MM.1S (cell line): ENCODE results near the gene CYP2C18.

Source experiments
- DNase-seq: peaks from one replicate; pipeline ENCODE4 v3.0.0-alpha.2; 2015
- H2AFZ ChIP-seq: fragments of 300-600 bp; sonication (generic); 2 replicates; pipeline ENCODE4 v1.6.0; 2016; ENCODE audit warnings: antibody characterized with exemption, low read length
- H3F3A ChIP-seq: fragments of 300-600 bp; sonication (generic); 2 replicates; pipeline ENCODE4 v1.6.1; 2016; ENCODE audit warnings: mild to moderate bottlenecking, antibody characterized with exemption, low read length, moderate library complexity, mixed read lengths; ENCODE audit not compliant: insufficient read depth
- H3K27ac ChIP-seq: fragments of 300-600 bp; sonication (generic); 2 replicates; pipeline ENCODE4 v1.5.1; 2016; ENCODE audit warnings: mild to moderate bottlenecking, low read length
- H3K27me3 ChIP-seq: fragments of 300-600 bp; sonication (generic); replicated peaks from 2 replicates; pipeline ENCODE4 v1.6.0; 2016; ENCODE audit warnings: low read length; ENCODE audit not compliant: insufficient read depth
- H3K36me3 ChIP-seq: fragments of 300-600 bp; sonication (generic); replicated peaks from 2 replicates; pipeline ENCODE4 v1.6.1; 2016; ENCODE audit warnings: mild to moderate bottlenecking, low read length, mixed read lengths; ENCODE audit not compliant: insufficient read depth
- H3K4me1 ChIP-seq: fragments of 300-600 bp; sonication (generic); 2 replicates; pipeline ENCODE4 v1.6.1; 2016; ENCODE audit warnings: low read length, mixed read lengths
- H3K4me2 ChIP-seq: fragments of 300-600 bp; sonication (generic); 2 replicates; pipeline ENCODE4 v1.6.0; 2016; ENCODE audit warnings: low read depth, low read length
- H3K4me3 ChIP-seq: fragments of 300-600 bp; sonication (generic); 2 replicates; pipeline ENCODE4 v1.5.1; 2016; ENCODE audit warnings: low read length, mixed read lengths
- H3K79me2 ChIP-seq: fragments of 300-600 bp; sonication (generic); 2 replicates; pipeline ENCODE4 v1.6.1; 2016; ENCODE audit warnings: mixed run types, low read length, mixed read lengths
- H3K9ac ChIP-seq: fragments of 300-600 bp; sonication (generic); 2 replicates; pipeline ENCODE4 v1.6.1; 2016; ENCODE audit warnings: low read length, mixed read lengths
- H3K9me2 ChIP-seq: fragments of 300-600 bp; sonication (generic); replicated peaks from 2 replicates; pipeline ENCODE4 v1.6.1; 2016; ENCODE audit warnings: mild to moderate bottlenecking, low read length, mixed read lengths; ENCODE audit not compliant: insufficient read depth
- H3K9me3 ChIP-seq: fragments of 300-600 bp; sonication (generic); replicated peaks from 2 replicates; pipeline ENCODE4 v1.6.1; 2016; ENCODE audit warnings: mild to moderate bottlenecking, low read length, mixed read lengths; ENCODE audit not compliant: insufficient read depth
- H4K20me1 ChIP-seq: fragments of 300-600 bp; sonication (generic); 2 replicates; pipeline ENCODE4 v1.6.1; 2016; ENCODE audit warnings: mild to moderate bottlenecking, low read length, moderate library complexity, mixed read lengths; ENCODE audit not compliant: insufficient read depth
- EZH2 ChIP-seq: fragments of 300-600 bp; sonication (generic); optimal IDR thresholded peaks from 2 replicates; pipeline ENCODE3; 2017; ENCODE audit warnings: low read depth, mild to moderate bottlenecking, antibody characterized with exemption, low read length, mixed read lengths
- EZH2phosphoT487 ChIP-seq: fragments of 300-600 bp; sonication (generic); IDR thresholded peaks from 2 replicates; pipeline ENCODE4 v1.6.1; 2018; ENCODE audit warnings: antibody characterized with exemption, low read length
- TF ChIP-seq, protein P1 (sequence below): fragments of 300-600 bp; sonication (generic); IDR thresholded peaks from 2 replicates; pipeline ENCODE4 v1.5.1; 2016; ENCODE audit warnings: antibody characterized with exemption, low read length, mixed read lengths

The CYP2C18 gene

DNA sequence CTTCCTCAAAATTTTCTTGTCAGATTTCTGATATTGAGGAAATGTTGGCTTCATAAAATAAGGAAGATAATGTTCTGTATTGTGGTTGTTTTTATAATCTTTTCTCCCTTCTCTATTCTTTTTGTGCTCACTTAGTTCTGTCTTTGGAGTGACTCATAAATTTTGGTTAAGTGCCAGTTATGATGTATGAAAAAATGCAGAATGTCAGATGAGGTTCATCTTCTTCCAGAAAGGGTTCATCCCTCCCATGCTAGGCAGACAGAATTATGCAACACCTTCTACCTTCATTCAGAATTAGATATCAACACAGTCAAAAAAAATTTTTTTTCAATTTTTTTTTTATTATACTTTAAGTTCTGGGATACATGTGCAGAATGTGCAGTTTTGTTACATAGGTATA, 42.3 kb downstream of the CYP2C18 start:
- no peaks in the 10 kb centered on the region for H3K36me3 ChIP-seq
- H3K27ac ChIP-seq = no peak overlapping the region
- H3K9me2 ChIP-seq = no peaks in the 10 kb centered on the region
- no peaks in the 10 kb centered on the region for H3K79me2 ChIP-seq
- H3K4me3 ChIP-seq = no peak overlapping the region
- H3K9ac ChIP-seq = no peak overlapping the region
- H3K4me2 ChIP-seq = no peak overlapping the region
- H3K27me3 ChIP-seq = no peaks in the 10 kb centered on the region
- no peaks in the 10 kb centered on the region for H3F3A ChIP-seq
- no peaks in the 10 kb centered on the region for H3K4me1 ChIP-seq
- H2AFZ ChIP-seq = no peak overlapping the region
- TF ChIP-seq EZH2 = no peak
- no peak for TF ChIP-seq EZH2phosphoT487
- TF ChIP-seq, protein P1, sequence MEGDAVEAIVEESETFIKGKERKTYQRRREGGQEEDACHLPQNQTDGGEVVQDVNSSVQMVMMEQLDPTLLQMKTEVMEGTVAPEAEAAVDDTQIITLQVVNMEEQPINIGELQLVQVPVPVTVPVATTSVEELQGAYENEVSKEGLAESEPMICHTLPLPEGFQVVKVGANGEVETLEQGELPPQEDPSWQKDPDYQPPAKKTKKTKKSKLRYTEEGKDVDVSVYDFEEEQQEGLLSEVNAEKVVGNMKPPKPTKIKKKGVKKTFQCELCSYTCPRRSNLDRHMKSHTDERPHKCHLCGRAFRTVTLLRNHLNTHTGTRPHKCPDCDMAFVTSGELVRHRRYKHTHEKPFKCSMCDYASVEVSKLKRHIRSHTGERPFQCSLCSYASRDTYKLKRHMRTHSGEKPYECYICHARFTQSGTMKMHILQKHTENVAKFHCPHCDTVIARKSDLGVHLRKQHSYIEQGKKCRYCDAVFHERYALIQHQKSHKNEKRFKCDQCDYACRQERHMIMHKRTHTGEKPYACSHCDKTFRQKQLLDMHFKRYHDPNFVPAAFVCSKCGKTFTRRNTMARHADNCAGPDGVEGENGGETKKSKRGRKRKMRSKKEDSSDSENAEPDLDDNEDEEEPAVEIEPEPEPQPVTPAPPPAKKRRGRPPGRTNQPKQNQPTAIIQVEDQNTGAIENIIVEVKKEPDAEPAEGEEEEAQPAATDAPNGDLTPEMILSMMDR = no peak
- no peak for DNase-seq
- H3K9me3 ChIP-seq = no peaks in the 10 kb centered on the region
- H4K20me1 ChIP-seq = no peaks in the 10 kb centered on the region

- H3K9ac ChIP-seq = no peak overlapping the region
- H3K4me3 ChIP-seq = no peak overlapping the region
- H3K36me3 ChIP-seq = no peaks in the 10 kb centered on the region
- H2AFZ ChIP-seq = no peak overlapping the region
- H3K27me3 ChIP-seq = no peaks in the 10 kb centered on the region
- H3K27ac ChIP-seq = no peak overlapping the region
- H3F3A ChIP-seq = no peaks in the 10 kb centered on the region
- H3K9me2 ChIP-seq = no peaks in the 10 kb centered on the region
- TF ChIP-seq, protein P1 = no peak
- TF ChIP-seq EZH2 = no peak
- TF ChIP-seq EZH2phosphoT487 = no peak
- no peak overlapping the region for H3K4me2 ChIP-seq
- no peaks in the 10 kb centered on the region for H3K79me2 ChIP-seq
- no peak for DNase-seq
- H3K9me3 ChIP-seq = no peaks in the 10 kb centered on the region
- H4K20me1 ChIP-seq = no peaks in the 10 kb centered on the region
- H3K4me1 ChIP-seq = no peaks in the 10 kb centered on the region
Observed at GRCh38 chr10:94735197-94735596, 51.7 kb downstream of the CYP2C18 start.

GRCh38 chr10:94738588-94738987, 55.1 kb downstream of the CYP2C18 start:
- Histone ChIP-seq H3K9me3 (no peaks in the 10 kb centered on the region), H3K27ac (no peak overlapping the region), H3K4me2 (no peak overlapping the region), H4K20me1 (no peaks in the 10 kb centered on the region), H3K27me3 (no peaks in the 10 kb centered on the region), H3K79me2 (no peaks in the 10 kb centered on the region), H3K36me3 (no peaks in the 10 kb centered on the region), H3K9me2 (no peaks in the 10 kb centered on the region), H3K4me3 (no peak overlapping the region), H3K9ac (no peak overlapping the region), H2AFZ (no peak overlapping the region), H3F3A (no peaks in the 10 kb centered on the region), H3K4me1 (no peaks in the 10 kb centered on the region)
- TF ChIP-seq EZH2phosphoT487 (no peak), EZH2 (no peak)
- TF ChIP-seq, protein P1 = no peak
- no peak for DNase-seq

- TF ChIP-seq, protein P1 = no peak
- TF ChIP-seq EZH2phosphoT487 (no peak), EZH2 (no peak)
- no peak for DNase-seq
- no peak overlapping the region for H2AFZ ChIP-seq
- H3K9me3 ChIP-seq = no peaks in the 10 kb centered on the region
- no peaks in the 10 kb centered on the region for H3K4me1 ChIP-seq
- no peaks in the 10 kb centered on the region for H4K20me1 ChIP-seq
- H3K4me3 ChIP-seq = no peak overlapping the region
- H3K27me3 ChIP-seq = no peaks in the 10 kb centered on the region
- no peak overlapping the region for H3K4me2 ChIP-seq
- no peaks in the 10 kb centered on the region for H3K36me3 ChIP-seq
- no peaks in the 10 kb centered on the region for H3K79me2 ChIP-seq
- H3F3A ChIP-seq = no peaks in the 10 kb centered on the region
- H3K9ac ChIP-seq = no peak overlapping the region
- H3K9me2 ChIP-seq = no peaks in the 10 kb centered on the region
- no peak overlapping the region for H3K27ac ChIP-seq
Observed at GRCh38 chr10:94747137-94747536, 63.6 kb downstream of the CYP2C18 start.
